ENCODE measurements around the gene PIWIL1. TPM values are rescaled to one million over a fixed set of nuclear protein-coding genes. Genes with fewer than 3 reads are reported as not detected.

Gene PIWIL1
- total RNA-seq, 1 experiment from 2014 or later: not detected

DNA sequence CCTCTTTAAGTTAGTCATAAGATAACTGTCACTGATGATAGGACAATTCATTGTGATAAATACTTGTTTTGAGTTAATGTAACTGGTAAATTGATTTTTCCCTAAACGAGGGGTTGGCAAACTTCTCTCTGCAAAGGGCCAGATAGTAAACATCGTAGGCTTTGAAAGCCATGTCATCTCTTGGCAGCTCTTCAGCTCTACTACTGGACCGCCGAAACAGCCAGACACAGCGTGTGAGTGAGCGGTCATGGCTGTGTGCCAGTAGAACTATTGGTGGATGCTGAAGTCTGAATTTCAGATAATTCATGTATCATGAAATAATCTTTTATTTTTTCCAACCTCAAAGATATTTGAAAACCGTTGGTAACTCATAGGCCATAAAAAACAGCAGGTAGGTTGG lies 9.9 kb downstream of the PIWIL1 start:
- no peaks in the 10 kb centered on the region for H3K9me2 ChIP-seq (ENCODE audit: insufficient read depth)
- CTCF ChIA-PET: no interaction called here
- no peaks in the 10 kb centered on the region for H3K36me3 ChIP-seq (ENCODE audit: control insufficient read depth in 1 of 2, insufficient read depth in 2 of 2, low read length in 2 of 2)
- no peak for TF ChIP-seq EGR1 (IDR thresholded peaks at IDR 0.05; ENCODE audit: low read depth)
- TF ChIP-seq, protein P1, sequence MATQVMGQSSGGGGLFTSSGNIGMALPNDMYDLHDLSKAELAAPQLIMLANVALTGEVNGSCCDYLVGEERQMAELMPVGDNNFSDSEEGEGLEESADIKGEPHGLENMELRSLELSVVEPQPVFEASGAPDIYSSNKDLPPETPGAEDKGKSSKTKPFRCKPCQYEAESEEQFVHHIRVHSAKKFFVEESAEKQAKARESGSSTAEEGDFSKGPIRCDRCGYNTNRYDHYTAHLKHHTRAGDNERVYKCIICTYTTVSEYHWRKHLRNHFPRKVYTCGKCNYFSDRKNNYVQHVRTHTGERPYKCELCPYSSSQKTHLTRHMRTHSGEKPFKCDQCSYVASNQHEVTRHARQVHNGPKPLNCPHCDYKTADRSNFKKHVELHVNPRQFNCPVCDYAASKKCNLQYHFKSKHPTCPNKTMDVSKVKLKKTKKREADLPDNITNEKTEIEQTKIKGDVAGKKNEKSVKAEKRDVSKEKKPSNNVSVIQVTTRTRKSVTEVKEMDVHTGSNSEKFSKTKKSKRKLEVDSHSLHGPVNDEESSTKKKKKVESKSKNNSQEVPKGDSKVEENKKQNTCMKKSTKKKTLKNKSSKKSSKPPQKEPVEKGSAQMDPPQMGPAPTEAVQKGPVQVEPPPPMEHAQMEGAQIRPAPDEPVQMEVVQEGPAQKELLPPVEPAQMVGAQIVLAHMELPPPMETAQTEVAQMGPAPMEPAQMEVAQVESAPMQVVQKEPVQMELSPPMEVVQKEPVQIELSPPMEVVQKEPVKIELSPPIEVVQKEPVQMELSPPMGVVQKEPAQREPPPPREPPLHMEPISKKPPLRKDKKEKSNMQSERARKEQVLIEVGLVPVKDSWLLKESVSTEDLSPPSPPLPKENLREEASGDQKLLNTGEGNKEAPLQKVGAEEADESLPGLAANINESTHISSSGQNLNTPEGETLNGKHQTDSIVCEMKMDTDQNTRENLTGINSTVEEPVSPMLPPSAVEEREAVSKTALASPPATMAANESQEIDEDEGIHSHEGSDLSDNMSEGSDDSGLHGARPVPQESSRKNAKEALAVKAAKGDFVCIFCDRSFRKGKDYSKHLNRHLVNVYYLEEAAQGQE (IDR thresholded peaks at IDR 0.05; ENCODE audit: low read depth): no peak
- no peak for TF ChIP-seq RAD21 (IDR thresholded peaks at IDR 0.05; ENCODE audit: low read depth)
- TF ChIP-seq ZNF274 (IDR thresholded peaks at IDR 0.05; ENCODE audit: low read depth, low read length): no peak
- no peak for TF ChIP-seq JUND (IDR thresholded peaks at IDR 0.05)
- TF ChIP-seq CEBPB (IDR thresholded peaks at IDR 0.05; ENCODE audit: low read depth): no peak
- no peak for TF ChIP-seq CBX3 (IDR thresholded peaks at IDR 0.05; ENCODE audit: low read depth)
- no peak for TF ChIP-seq ZFX (IDR thresholded peaks at IDR 0.05)
- TF ChIP-seq SP1 (IDR thresholded peaks at IDR 0.05; ENCODE audit: low read depth): no peak
- no peak for TF ChIP-seq EZH2 (IDR thresholded peaks at IDR 0.05)
- TF ChIP-seq, protein P2, sequence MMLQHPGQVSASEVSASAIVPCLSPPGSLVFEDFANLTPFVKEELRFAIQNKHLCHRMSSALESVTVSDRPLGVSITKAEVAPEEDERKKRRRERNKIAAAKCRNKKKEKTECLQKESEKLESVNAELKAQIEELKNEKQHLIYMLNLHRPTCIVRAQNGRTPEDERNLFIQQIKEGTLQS (IDR thresholded peaks at IDR 0.05): no peak
- no peaks in the 10 kb centered on the region for H3K4me1 ChIP-seq (ENCODE audit: control insufficient read depth in 1 of 2, insufficient read depth in 2 of 2, low read length in 2 of 2)
- H3K27me3 ChIP-seq (ENCODE audit: insufficient read depth, low read length): no peaks in the 10 kb centered on the region
- RAD21 ChIA-PET (ENCODE audit: low non-redundant PET in 1 of 2, low total read pairs in 2 of 2, uncharacterized antibody in 2 of 2, unreplicated experiment in 2 of 2): no interaction called here
- H3K79me2 ChIP-seq (ENCODE audit: insufficient read depth, low read length): no peaks in the 10 kb centered on the region
- no peak overlapping the region for H3K9ac ChIP-seq (ENCODE audit: low read length)
- H4K20me1 ChIP-seq (ENCODE audit: insufficient read depth): no peaks in the 10 kb centered on the region
- ATAC-seq (no peak), DNase-seq (ENCODE audit: low read depth, low spot score) (no peak)
- intact Hi-C loops (cut with micrococcal nuclease): no loop called here
- no peak overlapping the region for H3K4me2 ChIP-seq (ENCODE audit: low read length)
- no TSS peak for BruUV-seq (replicated peaks)
- no peak overlapping the region for H3K27ac ChIP-seq (ENCODE audit: low read depth, low read length)
- POLR2A ChIA-PET: no interaction called here
- H3K4me3 ChIP-seq (replicated peaks in 1 of 2; ENCODE audit: low read depth in 1 of 2, low read length in 2 of 2): no peak overlapping the region
- H3K9me3 ChIP-seq (ENCODE audit: control insufficient read depth in 1 of 2, insufficient read depth in 1 of 2, low read depth in 1 of 2, low read length in 2 of 2): no peaks in the 10 kb centered on the region
- no peak overlapping the region for H2AFZ ChIP-seq (ENCODE audit: low read depth, low read length, poor library complexity, severe bottlenecking)
